Transverse colon (tissue), 4 donors: ENCODE results near the gene SYCP2. TPM values are rescaled to one million over a fixed set of nuclear protein-coding genes. Genes with fewer than 3 reads are reported as not detected.
A peak's percentile ranks its signal among the peaks of the same experiment; 100 is the strongest.

Source experiments
- DNase-seq: peaks from one replicate; pipeline ENCODE4 v3.0.0-alpha.2; 2019
- H3K27ac ChIP-seq, 4 donors: fragments of 200-600 bp; sonication (generic); 2 replicates each; pipeline ENCODE4 v1.5.1; 2016 to 2018; ENCODE audit warnings: inconsistent platforms in 4 of 4
- H3K27me3 ChIP-seq: fragments of 200-600 bp; sonication (generic); 2 replicates; pipeline ENCODE4 v1.5.1; 2017; ENCODE audit warnings: inconsistent platforms
- H3K36me3 ChIP-seq, 4 donors: fragments of 200-600 bp; sonication (generic); 2 replicates each; pipeline ENCODE4 v1.5.1; 2017 to 2019; ENCODE audit warnings: inconsistent platforms in 4 of 4
- H3K4me1 ChIP-seq, 4 donors: fragments of 200-600 bp; sonication (generic); 2 replicates each; pipeline ENCODE4 v1.5.1; 2017 to 2020; ENCODE audit warnings: inconsistent platforms in 4 of 4
- H3K4me3 ChIP-seq, 4 donors: fragments of 200-600 bp; sonication (generic); 1 replicate in 1 of 4; 2 replicates in 3 of 4; pipeline versions ENCODE4 v1.5.1 to v1.6.1; 2017 to 2019; ENCODE audit warnings: inconsistent platforms in 4 of 4
- H3K9me3 ChIP-seq, 2 donors: fragments of 200-600 bp; sonication (generic); 2 replicates each; pipeline ENCODE4 v1.5.1; 2017 to 2019; ENCODE audit warnings: inconsistent platforms in 2 of 2
- CTCF ChIP-seq, 5 experiments: fragments of 200-600 bp in 3 of 5; fragments of 450-650 bp in 2 of 5; sonication (generic) in 3 of 5; IDR thresholded peaks; 1 replicate in 2 of 5; 2 replicates in 3 of 5; pipeline ENCODE4 v1.5.1; 2016 to 2017; ENCODE audit warnings: antibody characterized with exemption in 5 of 5, inconsistent platforms in 3 of 5, mild to moderate bottlenecking in 2 of 5, moderate library complexity in 1 of 5
- EP300 ChIP-seq: sonication (generic); formaldehyde crosslinking; IDR thresholded peaks from one replicate; pipeline ENCODE4 v1.6.1; 2017; ENCODE audit warnings: antibody characterized with exemption, low read depth
- POLR2A ChIP-seq: fragments of 450-650 bp; IDR thresholded peaks from one replicate; pipeline ENCODE4 v1.6.1; 2016; ENCODE audit warnings: antibody characterized with exemption, mild to moderate bottlenecking, moderate library complexity
- POLR2AphosphoS5 ChIP-seq, 3 donors: sonication (generic); formaldehyde crosslinking; IDR thresholded peaks; one replicate each; pipeline ENCODE4 v1.6.1; 2016; ENCODE audit warnings: antibody characterized with exemption in 3 of 3
- WGBS, 2 donors: methylation state at CpG; one replicate each; pipeline ENCODE4 v1.1.5; 2018; ENCODE audit warnings: low coverage in 1 of 2; 5-methylcytosine and 5-hydroxymethylcytosine counted together
- in situ Hi-C, 4 donors: fragments of 200-750 bp; cut with MboI; loops; one replicate each; pipeline versions ENCODE4 v1.15.0 to v1.15.1; 2017; ENCODE audit warnings: low sequenced_read_pairs in 3 of 4, low pct_ligation_motif_present in 1 of 4, low pct_unique_long_range_greater_than_20kb in 1 of 4
- intact Hi-C: fragments of 100-400 bp; cut with DNase I; formaldehyde crosslinking; loops from one replicate; pipeline ENCODE4 v1.15.1; 2023; ENCODE audit warnings: low total_unique reads
- total RNA-seq, 4 donors: library from RNA; depleted of rRNA; stranded (reverse); fragments of >200 nt; gene quantifications; one replicate each; pipeline ENCODE4 v1.1.0, GENCODE V29; 2016

The SYCP2 gene
- total RNA-seq, 4 donors from 2014 or later: 0.82 to 1.1 TPM; not detected in 2

GRCh38 chr20:59939052-59939878, 5.8 kb upstream of the SYCP2 start:
- no peak for DNase-seq
- Histone ChIP-seq H3K4me3 (peak overlapping the region; percentile 59 to 86 (median 72)), H3K27ac (peak overlapping the region; percentile 97 to 99 (median 98)), H3K36me3 (peaks cover 0 to 19% (median 7%) of the 10 kb centered on the region in 4 donors), H3K9me3 (no peaks in the 10 kb centered on the region), H3K27me3 (no peaks in the 10 kb centered on the region), H3K4me1 (peaks cover 28 to 48% (median 29%) of the 10 kb centered on the region in 4 donors)
- in situ Hi-C loops: no loop called here
- 78 to 84% methylated on average over 10 to 61 of the region's 104 CpGs for WGBS, 2 donors
- no peak for TF ChIP-seq CTCF (IDR thresholded peaks at IDR 0.05)
- no peak for TF ChIP-seq POLR2AphosphoS5 (IDR thresholded peaks at IDR 0.05)
- TF ChIP-seq EP300: no peak
- TF ChIP-seq POLR2A: no peak
- intact Hi-C loops: no loop called here

- in situ Hi-C loops (no loop called here), intact Hi-C loops (no loop called here)
- Histone ChIP-seq H3K27me3 (no peaks in the 10 kb centered on the region), H3K9me3 (no peaks in the 10 kb centered on the region), H3K4me3 (peak overlapping the region in 1 of 4 donors; percentile 74), H3K36me3 (peaks cover 0 to 13% (median 4%) of the 10 kb centered on the region in 4 donors), H3K4me1 (peaks cover 28 to 54% (median 29%) of the 10 kb centered on the region in 4 donors), H3K27ac (peak overlapping the region; percentile 11 to 98 (median 98))
- DNase-seq: peak; percentile 26
- TF ChIP-seq POLR2A: no peak
- TF ChIP-seq EP300: no peak
- TF ChIP-seq CTCF (IDR thresholded peaks at IDR 0.05): no peak
- no peak for TF ChIP-seq POLR2AphosphoS5 (IDR thresholded peaks at IDR 0.05)
- 86% methylated on average over 7 of the region's 7 CpGs; no CpG with 5 or more reads in 1 of the 2 donors for WGBS, 2 donors
Measured at GRCh38 chr20:59938696-59939051, 5.2 kb upstream of the SYCP2 start.

- Histone ChIP-seq H3K4me3 (peak overlapping the region in 1 of 4 donors; percentile 74), H3K27me3 (no peaks in the 10 kb centered on the region), H3K27ac (peak overlapping the region; percentile 11 to 98 (median 98)), H3K36me3 (peaks cover 0 to 9% (median 3%) of the 10 kb centered on the region in 4 donors), H3K4me1 (peaks cover 28 to 58% (median 31%) of the 10 kb centered on the region in 4 donors), H3K9me3 (no peaks in the 10 kb centered on the region)
- intact Hi-C loops: no loop called here
- DNase-seq: no peak
- TF ChIP-seq CTCF (IDR thresholded peaks at IDR 0.05) (no peak), POLR2AphosphoS5 (IDR thresholded peaks at IDR 0.05) (no peak), EP300 (no peak), POLR2A (no peak)
- in situ Hi-C loops: no loop called here
- 43 to 72% methylated on average over 3 to 4 of the region's 4 CpGs for WGBS, 2 donors
Measured at GRCh38 chr20:59938221-59938620, 4.8 kb upstream of the SYCP2 start.

GRCh38 chr20:59937150-59937549, 3.7 kb upstream of the SYCP2 start:
- TF ChIP-seq POLR2AphosphoS5 (IDR thresholded peaks at IDR 0.05): no peak
- TF ChIP-seq POLR2A: no peak
- TF ChIP-seq EP300: no peak
- no peak for TF ChIP-seq CTCF (IDR thresholded peaks at IDR 0.05)
- H3K27me3 ChIP-seq: no peaks in the 10 kb centered on the region
- in situ Hi-C loops (no loop called here), intact Hi-C loops (no loop called here)
- peaks cover 28 to 58% (median 34%) of the 10 kb centered on the region in 4 donors for H3K4me1 ChIP-seq
- DNase-seq: no peak
- H3K4me3 ChIP-seq: no peak overlapping the region
- no peak overlapping the region for H3K27ac ChIP-seq
- H3K9me3 ChIP-seq: no peaks in the 10 kb centered on the region
- WGBS, 2 donors: 74 to 86% methylated on average over 3 of the region's 3 CpGs
- H3K36me3 ChIP-seq: no peaks in the 10 kb centered on the region
